Tibial nerve (tissue), 4 donors: ENCODE data around the gene C19orf73. TPM values are rescaled to one million over a fixed set of nuclear protein-coding genes. Genes with fewer than 3 reads are reported as not detected.
"Not testable (repeated sequence)": the region's sequence is repeated elsewhere in the genome, so short reads cannot be mapped to it uniquely, and the experiment has no call there.

Source experiments
- DNase-seq, 2 donors: peaks; one replicate each; pipeline ENCODE4 v3.0.0-alpha.2; 2019; ENCODE audit warnings: low spot score in 2 of 2
- H3K27ac ChIP-seq, 4 donors: fragments of 200-600 bp; sonication (generic) in 3 of 4; one replicate each; pipeline ENCODE4 v1.5.1; 2017 to 2019; ENCODE audit warnings: mild to moderate bottlenecking in 1 of 4
- H3K27me3 ChIP-seq, 2 donors: fragments of 200-600 bp; sonication (generic) in 1 of 2; one replicate each; pipeline versions ENCODE4 v1.5.1 to v1.6.0; 2017 to 2019
- H3K36me3 ChIP-seq, 3 donors: fragments of 200-600 bp; sonication (generic); one replicate each; pipeline ENCODE4 v1.5.1; 2018 to 2019
- H3K4me1 ChIP-seq, 4 donors: fragments of 200-600 bp; sonication (generic) in 3 of 4; one replicate each; pipeline ENCODE4 v1.5.1; 2017 to 2019
- H3K4me3 ChIP-seq, 4 donors: fragments of 200-600 bp; sonication (generic) in 3 of 4; one replicate each; pipeline ENCODE4 v1.5.1; 2017 to 2019; ENCODE audit warnings: mild to moderate bottlenecking in 1 of 4, moderate library complexity in 1 of 4
- H3K9me3 ChIP-seq, 4 donors: fragments of 200-600 bp; sonication (generic) in 3 of 4; one replicate each; pipeline ENCODE4 v1.5.1; 2017 to 2019
- CTCF ChIP-seq, 5 experiments: fragments of 200-600 bp in 3 of 5; fragments of 450-650 bp in 2 of 5; sonication (generic) in 3 of 5; IDR thresholded peaks; one replicate each; pipeline ENCODE4 v1.5.1; 2016 to 2019; ENCODE audit warnings: antibody characterized with exemption in 5 of 5, mild to moderate bottlenecking in 3 of 5, moderate library complexity in 2 of 5
- EP300 ChIP-seq, 2 donors: sonication (generic); formaldehyde crosslinking; IDR thresholded peaks; one replicate each; pipeline ENCODE4 v1.6.1; 2017; ENCODE audit warnings: antibody characterized with exemption in 2 of 2, mild to moderate bottlenecking in 1 of 2
- POLR2A ChIP-seq, 2 donors: fragments of 450-650 bp; IDR thresholded peaks; one replicate each; pipeline ENCODE4 v1.6.1; 2017; ENCODE audit warnings: antibody characterized with exemption in 2 of 2, mild to moderate bottlenecking in 2 of 2, moderate library complexity in 2 of 2
- WGBS, 2 donors: methylation state at CpG; one replicate each; pipeline ENCODE4 v1.1.5; 2018; 5-methylcytosine and 5-hydroxymethylcytosine counted together
- total RNA-seq, 4 donors: library from RNA; depleted of rRNA; stranded (reverse); fragments of >200 nt; gene quantifications; one replicate each; pipeline ENCODE4 v1.1.0, GENCODE V29; 2016

Gene C19orf73
- total RNA-seq, 4 donors from 2014 or later: 1.0 to 7.8 (median 5.0) TPM; not detected in 1

GRCh38 chr19:49148784-49149651 lies 30.1 kb upstream of the C19orf73 start:
- peak overlapping the region in 3 of 4 donors; percentile 62 to 77 (median 73) for H3K27ac ChIP-seq
- H3K27me3 ChIP-seq: peaks cover 0 to 34% of the 10 kb centered on the region in 2 donors
- no peaks in the 10 kb centered on the region for H3K9me3 ChIP-seq
- peaks cover 0 to 55% (median 24%) of the 10 kb centered on the region in 4 donors for H3K4me1 ChIP-seq
- 2 to 3% methylated on average over 44 to 46 of the region's 49 CpGs for WGBS, 2 donors
- H3K36me3 ChIP-seq: no peaks in the 10 kb centered on the region
- DNase-seq: peak; percentile 96 to 99
- TF ChIP-seq CTCF (IDR thresholded peaks at IDR 0.05) (no peak), POLR2A (IDR thresholded peaks at IDR 0.05) (peak in 1 of 2 donors; percentile 38), EP300 (IDR thresholded peaks at IDR 0.05) (peak in 1 of 2 donors; percentile 22)
- peak overlapping the region; percentile 46 to 71 (median 53) for H3K4me3 ChIP-seq

DNA sequence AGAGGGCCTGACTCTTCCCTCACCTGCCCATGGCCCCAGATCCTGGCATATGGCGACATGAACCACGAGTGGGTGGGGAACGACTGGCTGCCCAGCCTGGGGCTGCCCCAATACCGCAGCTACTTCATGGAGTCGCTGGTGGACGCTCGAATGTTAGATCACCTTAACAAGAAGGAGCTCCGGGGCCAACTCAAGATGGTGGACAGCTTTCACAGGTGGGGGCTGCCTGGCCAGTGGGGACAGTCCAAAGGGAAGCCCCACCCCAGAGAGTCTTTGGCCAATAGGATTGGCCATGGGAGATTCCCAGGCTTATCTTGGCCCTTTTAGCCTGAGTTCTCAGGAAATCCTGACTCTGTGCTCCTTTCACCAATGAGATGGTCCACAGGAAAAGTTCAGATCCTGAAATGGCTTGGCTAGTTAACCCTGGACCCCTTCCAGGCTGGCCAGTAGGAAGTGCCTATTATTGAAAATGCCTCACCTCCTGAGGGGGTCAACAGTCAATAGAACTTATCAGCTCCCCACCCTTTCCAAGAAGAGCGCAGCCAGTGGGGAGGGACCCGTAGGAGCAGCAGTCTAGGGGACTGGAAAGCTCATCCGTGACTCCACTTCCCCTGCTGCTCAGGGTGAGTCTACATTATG lies 29.2 kb upstream of the C19orf73 start:
- Histone ChIP-seq H3K4me1 (peaks cover 0 to 57% (median 24%) of the 10 kb centered on the region in 4 donors), H3K27ac (peak overlapping the region in 1 of 4 donors; percentile 77), H3K36me3 (no peaks in the 10 kb centered on the region), H3K27me3 (peaks cover 0 to 43% of the 10 kb centered on the region in 2 donors), H3K4me3 (peak overlapping the region in 1 of 4 donors; percentile 71), H3K9me3 (no peaks in the 10 kb centered on the region)
- TF ChIP-seq EP300 (IDR thresholded peaks at IDR 0.05) (peak in 1 of 2 donors; percentile 13), POLR2A (IDR thresholded peaks at IDR 0.05) (no peak), CTCF (IDR thresholded peaks at IDR 0.05) (no peak)
- 61 to 70% methylated on average over 11 of the region's 11 CpGs for WGBS, 2 donors
- DNase-seq: no peak

DNA sequence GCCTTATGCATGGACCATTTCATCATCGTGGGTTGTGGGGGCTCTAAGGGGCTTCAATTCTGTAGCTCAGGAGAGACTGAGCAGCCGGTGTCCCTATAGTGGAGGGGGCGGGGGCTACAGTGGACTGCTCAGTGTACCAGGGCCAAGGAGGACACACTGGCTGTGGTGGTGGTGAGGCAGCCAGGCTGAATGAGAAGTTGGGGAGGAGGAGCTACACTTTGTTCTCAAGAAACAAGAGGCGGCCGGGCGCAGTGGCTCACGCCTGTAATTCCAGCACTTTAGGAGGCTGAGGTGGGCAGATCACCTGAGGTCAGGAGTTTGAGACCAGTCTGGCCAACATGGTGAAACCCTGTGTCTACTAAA lies 27.4 kb upstream of the C19orf73 start:
- H3K36me3 ChIP-seq, DNase-seq, H3K4me3 ChIP-seq, H3K9me3 ChIP-seq, H3K27ac ChIP-seq: not testable (repeated sequence)
- 12 to 32% methylated on average over 4 to 7 of the region's 7 CpGs for WGBS, 2 donors
- H3K4me1 ChIP-seq: peaks cover 0 to 61% (median 25%) of the 10 kb centered on the region in 4 donors
- H3K27me3 ChIP-seq: peaks cover 0 to 47% of the 10 kb centered on the region in 2 donors

DNA sequence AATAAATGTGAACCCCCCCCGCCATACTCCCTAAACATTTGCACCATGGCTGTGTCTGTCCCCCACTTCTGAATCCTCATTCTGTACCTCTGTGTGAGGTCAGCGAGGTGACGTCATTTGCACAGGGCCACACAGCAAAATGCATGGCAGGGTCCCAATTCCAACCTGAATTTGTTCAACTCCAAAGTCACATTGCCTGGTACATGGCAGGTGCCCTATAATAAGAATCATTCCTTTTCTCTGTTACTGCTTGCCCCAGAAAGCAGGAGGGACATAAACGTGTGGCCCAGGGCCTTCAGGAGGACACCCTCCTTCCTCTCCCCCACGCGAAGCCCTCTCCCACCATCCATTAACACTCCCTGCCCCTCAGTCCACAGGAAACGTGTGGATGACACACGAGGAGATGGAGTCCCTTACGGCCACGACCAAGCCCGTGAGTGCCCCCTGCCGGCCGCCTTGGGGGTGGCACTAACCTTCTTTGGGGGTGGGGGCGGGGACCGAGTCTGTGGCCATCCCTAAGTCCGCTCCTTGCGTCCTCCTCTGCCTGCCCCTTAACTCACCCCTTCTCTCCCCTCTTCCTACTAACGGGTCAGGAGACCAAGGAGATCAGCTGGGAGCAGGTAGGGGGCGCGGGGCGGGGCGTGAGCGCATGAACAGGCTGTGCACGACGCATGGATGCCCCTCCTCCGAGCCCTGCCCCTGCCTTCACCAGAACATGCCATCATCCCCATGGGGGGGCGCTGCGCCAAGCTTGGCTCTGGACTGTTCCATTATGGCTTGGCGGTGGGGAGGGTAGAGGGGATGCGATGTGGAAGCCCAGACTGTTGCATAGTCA lies 26.8 kb upstream of the C19orf73 start:
- WGBS, 2 donors: 7 to 8% methylated on average over 23 to 28 of the region's 30 CpGs
- H3K9me3 ChIP-seq: no peaks in the 10 kb centered on the region
- H3K27ac ChIP-seq: no peak overlapping the region
- H3K4me1 ChIP-seq: peaks cover 0 to 55% (median 22%) of the 10 kb centered on the region in 4 donors
- peaks cover 0 to 42% of the 10 kb centered on the region in 2 donors for H3K27me3 ChIP-seq
- H3K4me3 ChIP-seq: peak overlapping the region in 1 of 4 donors; percentile 19
- no peaks in the 10 kb centered on the region for H3K36me3 ChIP-seq
- TF ChIP-seq CTCF (IDR thresholded peaks at IDR 0.05): peak; percentile 80 to 88 (median 81)
- no peak for TF ChIP-seq POLR2A (IDR thresholded peaks at IDR 0.05)
- peak; percentile 64 to 85 for DNase-seq

GRCh38 chr19:49142866-49143335 lies 24.0 kb upstream of the C19orf73 start:
- DNase-seq: peak in 1 of 2 donors; percentile 70
- H3K27me3 ChIP-seq: peaks cover 0 to 26% of the 10 kb centered on the region in 2 donors
- WGBS, 2 donors: 2 to 3% methylated on average over 21 of the region's 21 CpGs
- no peaks in the 10 kb centered on the region for H3K36me3 ChIP-seq
- no peaks in the 10 kb centered on the region for H3K9me3 ChIP-seq
- TF ChIP-seq CTCF (IDR thresholded peaks at IDR 0.05) (no peak), EP300 (IDR thresholded peaks at IDR 0.05) (peak in 1 of 2 donors; percentile 22)
- H3K27ac ChIP-seq: no peak overlapping the region
- peaks cover 0 to 30% (median 12%) of the 10 kb centered on the region in 4 donors for H3K4me1 ChIP-seq
- peak overlapping the region in 3 of 4 donors; percentile 37 to 53 (median 44) for H3K4me3 ChIP-seq
